B cell (primary cell): ENCODE data around the gene VAMP4.

Source experiments
- EZH2 ChIP-seq: IDR thresholded peaks from 2 replicates; pipeline ENCODE4 v1.6.1; 2012; ENCODE audit warnings: borderline replicate concordance, low read depth, mild to moderate bottlenecking, moderate library complexity, low read length; ENCODE audit not compliant: insufficient read depth, poor library complexity, severe bottlenecking
- TF ChIP-seq, protein P1 (sequence below): fragments of 200-600 bp; IDR thresholded peaks from one replicate; pipeline ENCODE4 v1.8.0; 2022; ENCODE audit warnings: antibody characterized with exemption, mild to moderate bottlenecking

DNA sequence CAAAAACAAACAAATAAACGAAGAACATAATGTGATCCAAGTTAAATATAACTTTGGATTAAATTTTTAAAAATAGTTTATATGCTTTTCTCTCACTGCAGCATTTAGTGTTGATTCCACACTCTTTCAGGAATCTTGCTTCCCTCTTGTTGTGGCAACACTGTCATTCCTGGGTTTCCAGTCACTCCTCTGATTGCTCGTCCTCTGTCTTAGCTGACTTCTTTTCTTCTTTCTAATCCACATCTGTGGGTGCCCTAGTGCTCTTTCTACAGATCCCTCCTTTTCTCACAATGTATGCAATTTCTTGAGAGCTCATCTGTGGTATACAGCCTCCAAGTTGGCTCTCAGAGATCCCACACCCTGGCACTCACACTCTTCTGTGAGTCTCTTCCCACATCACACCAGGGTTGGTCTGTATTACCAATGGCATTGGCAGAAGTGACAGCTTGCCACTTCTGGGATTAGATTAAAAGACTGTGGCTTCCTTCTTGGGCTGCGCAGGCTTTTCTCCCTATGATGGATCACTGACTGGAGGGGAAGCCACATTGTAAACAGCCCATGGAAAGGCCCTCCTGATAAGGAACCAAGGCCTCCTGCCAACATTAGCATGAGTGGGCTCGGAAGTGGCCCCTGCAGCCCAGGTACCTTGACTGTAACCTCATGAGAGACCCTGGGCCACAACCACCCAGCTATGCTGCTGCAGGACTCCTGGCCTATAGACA is 77.8 kb downstream of the VAMP4 start:
- no peak for TF ChIP-seq EZH2
- TF ChIP-seq, protein P1, sequence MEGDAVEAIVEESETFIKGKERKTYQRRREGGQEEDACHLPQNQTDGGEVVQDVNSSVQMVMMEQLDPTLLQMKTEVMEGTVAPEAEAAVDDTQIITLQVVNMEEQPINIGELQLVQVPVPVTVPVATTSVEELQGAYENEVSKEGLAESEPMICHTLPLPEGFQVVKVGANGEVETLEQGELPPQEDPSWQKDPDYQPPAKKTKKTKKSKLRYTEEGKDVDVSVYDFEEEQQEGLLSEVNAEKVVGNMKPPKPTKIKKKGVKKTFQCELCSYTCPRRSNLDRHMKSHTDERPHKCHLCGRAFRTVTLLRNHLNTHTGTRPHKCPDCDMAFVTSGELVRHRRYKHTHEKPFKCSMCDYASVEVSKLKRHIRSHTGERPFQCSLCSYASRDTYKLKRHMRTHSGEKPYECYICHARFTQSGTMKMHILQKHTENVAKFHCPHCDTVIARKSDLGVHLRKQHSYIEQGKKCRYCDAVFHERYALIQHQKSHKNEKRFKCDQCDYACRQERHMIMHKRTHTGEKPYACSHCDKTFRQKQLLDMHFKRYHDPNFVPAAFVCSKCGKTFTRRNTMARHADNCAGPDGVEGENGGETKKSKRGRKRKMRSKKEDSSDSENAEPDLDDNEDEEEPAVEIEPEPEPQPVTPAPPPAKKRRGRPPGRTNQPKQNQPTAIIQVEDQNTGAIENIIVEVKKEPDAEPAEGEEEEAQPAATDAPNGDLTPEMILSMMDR: no peak
